HepG2 (cell line): ENCODE results near the gene DIPK1B. TPM values are rescaled to one million over a fixed set of nuclear protein-coding genes. Genes with fewer than 3 reads are reported as not detected.
A peak's percentile ranks its signal among the peaks of the same experiment; 100 is the strongest.

ENCODE experiments used
- ATF1 ChIP-seq: IDR thresholded peaks from 2 replicates; pipeline ENCODE4 v1.6.1; 2016; ENCODE audit warnings: mild to moderate bottlenecking, control low read depth
- ATRX ChIP-seq: sonication (generic); formaldehyde crosslinking; IDR thresholded peaks from 2 replicates; pipeline ENCODE4 v1.4.0; 2020; ENCODE audit warnings: missing genetic modification reagents, borderline replicate concordance
- BHLHE40 ChIP-seq: IDR thresholded peaks from 2 replicates; pipeline ENCODE4 v1.6.1; 2011; ENCODE audit warnings: low read length, improper control_type of control experiment
- EHMT2 ChIP-seq: fragments of 200-600 bp; sonication (generic); IDR thresholded peaks from 2 replicates; pipeline ENCODE4 v1.7.0; 2017; ENCODE audit warnings: antibody characterized with exemption, low read depth, low read length, borderline replicate concordance
- GTF3A ChIP-seq: sonication (generic); formaldehyde crosslinking; conservative IDR thresholded peaks from 2 replicates; pipeline ENCODE4 v1.4.0; 2020; ENCODE audit warnings: mild to moderate bottlenecking, missing genetic modification reagents
- HIVEP1 ChIP-seq: sonication (generic); formaldehyde crosslinking; IDR thresholded peaks from 2 replicates; pipeline ENCODE4 v1.4.0; 2020; ENCODE audit warnings: mild to moderate bottlenecking, missing genetic modification reagents
- MZF1 ChIP-seq: sonication (generic); formaldehyde crosslinking; IDR thresholded peaks from 2 replicates; pipeline ENCODE4 v1.8.1; 2023; ENCODE audit warnings: mild to moderate bottlenecking, missing genetic modification reagents, borderline replicate concordance
- NFE2L2 ChIP-seq: fragments of 150-350 bp; IDR thresholded peaks from 2 replicates; pipeline ENCODE4 v1.6.1; 2014; ENCODE audit warnings: low read length
- RELA ChIP-seq: sonication (generic); formaldehyde crosslinking; IDR thresholded peaks from 2 replicates; pipeline ENCODE4 v1.4.0; 2020; ENCODE audit warnings: missing genetic modification reagents
- SNRNP70 ChIP-seq: fragments of 200-400 bp; formaldehyde crosslinking; IDR thresholded peaks from 2 replicates; pipeline ENCODE4 v1.6.1; 2017; ENCODE audit warnings: mild to moderate bottlenecking, low read depth, low read length, moderate library complexity
- TBL1XR1 ChIP-seq: fragments of 150-350 bp; IDR thresholded peaks from 2 replicates; pipeline ENCODE4 v1.6.1; 2014; ENCODE audit warnings: borderline replicate concordance, low read length; ENCODE audit not compliant: partially characterized antibody
- TEAD2 ChIP-seq: sonication (generic); formaldehyde crosslinking; IDR thresholded peaks from 2 replicates; pipeline ENCODE4 v1.9.0; 2021; ENCODE audit warnings: missing genetic modification reagents
- TSC22D2 ChIP-seq: sonication (generic); formaldehyde crosslinking; IDR thresholded peaks from 2 replicates; pipeline ENCODE4 v1.5.1; 2020; ENCODE audit warnings: missing genetic modification reagents, mild to moderate bottlenecking, borderline replicate concordance
- ZC3H4 ChIP-seq: sonication (generic); formaldehyde crosslinking; IDR thresholded peaks from 2 replicates; pipeline ENCODE4 v1.4.0; 2020; ENCODE audit warnings: missing genetic modification reagents, borderline replicate concordance
- ZFP90 ChIP-seq: sonication (generic); formaldehyde crosslinking; IDR thresholded peaks from 2 replicates; pipeline ENCODE4 v1.8.0; 2022; ENCODE audit warnings: missing genetic modification reagents, mild to moderate bottlenecking, inconsistent platforms, borderline replicate concordance
- ZNF3 ChIP-seq: IDR thresholded peaks from 2 replicates; pipeline ENCODE4 v1.7.0; 2017; ENCODE audit warnings: inconsistent platforms
- ZNF431 ChIP-seq: sonication (generic); formaldehyde crosslinking; IDR thresholded peaks from 2 replicates; pipeline ENCODE4 v1.9.0; 2022; ENCODE audit warnings: missing genetic modification reagents, low read depth, mild to moderate bottlenecking, borderline replicate concordance
- ZNF563 ChIP-seq: sonication (generic); formaldehyde crosslinking; IDR thresholded peaks from 2 replicates; pipeline ENCODE4 v1.8.0; 2022; ENCODE audit warnings: mild to moderate bottlenecking, moderate library complexity, missing genetic modification reagents
- ZNF607 ChIP-seq: sonication (generic); formaldehyde crosslinking; IDR thresholded peaks from 2 replicates; pipeline ENCODE4 v1.5.1; 2020; ENCODE audit warnings: missing genetic modification reagents, mild to moderate bottlenecking, borderline replicate concordance
- ZNF619 ChIP-seq: sonication (generic); formaldehyde crosslinking; IDR thresholded peaks from 2 replicates; pipeline ENCODE4 v1.4.0; 2020; ENCODE audit warnings: mild to moderate bottlenecking, missing genetic modification reagents
- polyA plus RNA-seq, 8 experiments: library from polyadenylated mRNA; depleted of rRNA in 3 of 8; stranded (reverse) in 7 of 8; unstranded in 1 of 8; fragments of >200 nt; fragmentation: Illumina TruSeq in 4 of 8; extraction: Trizol in 4 of 8; gene quantifications; 2 replicates each; pipeline versions ENCODE4 v1.2.1 to v1.2.3, GENCODE V29; 2011 to 2016; ENCODE audit warnings: low read depth in 4 of 8, missing spikeins in 1 of 8, mixed read lengths in 1 of 8; ENCODE audit not compliant: insufficient read depth in 1 of 8
- total RNA-seq, 5 experiments: library from RNA; depleted of rRNA; stranded (reverse); fragments of >200 nt; fragmentation: Illumina TruSeq; extraction: Trizol; gene quantifications; 2 replicates each; pipeline ENCODE4 v1.2.3, GENCODE V29; 2016; ENCODE audit warnings: low read depth in 1 of 5
- TF ChIP-seq, protein P1 (sequence below): sonication (generic); formaldehyde crosslinking; IDR thresholded peaks from 2 replicates; pipeline ENCODE4 v1.8.0; 2022; ENCODE audit warnings: missing genetic modification reagents, low read depth, mild to moderate bottlenecking, borderline replicate concordance
- TF ChIP-seq, protein P2 (sequence below): sonication (generic); formaldehyde crosslinking; IDR thresholded peaks from 2 replicates; pipeline ENCODE4 v1.5.0; 2020; ENCODE audit warnings: mild to moderate bottlenecking, missing genetic modification reagents
- TF ChIP-seq, protein P3 (sequence below): sonication (generic); formaldehyde crosslinking; IDR thresholded peaks from 2 replicates; pipeline ENCODE4 v1.5.0; 2020; ENCODE audit warnings: missing genetic modification reagents, mild to moderate bottlenecking, borderline replicate concordance
- TF ChIP-seq, protein P4 (sequence below): sonication (generic); formaldehyde crosslinking; IDR thresholded peaks from 2 replicates; pipeline ENCODE4 v1.4.0; 2020; ENCODE audit warnings: missing genetic modification reagents
- TF ChIP-seq, protein P5 (sequence below): sonication (generic); formaldehyde crosslinking; IDR thresholded peaks from 2 replicates; pipeline ENCODE4 v1.4.0; 2020; ENCODE audit warnings: missing genetic modification reagents, mild to moderate bottlenecking, borderline replicate concordance

The DIPK1B gene
- total and polyA plus RNA-seq, 2 of the 13 experiments (the other 11 are each of a cell fraction or from before 2014, with no cell fraction given), result 0.18 to 3.9 TPM

DNA sequence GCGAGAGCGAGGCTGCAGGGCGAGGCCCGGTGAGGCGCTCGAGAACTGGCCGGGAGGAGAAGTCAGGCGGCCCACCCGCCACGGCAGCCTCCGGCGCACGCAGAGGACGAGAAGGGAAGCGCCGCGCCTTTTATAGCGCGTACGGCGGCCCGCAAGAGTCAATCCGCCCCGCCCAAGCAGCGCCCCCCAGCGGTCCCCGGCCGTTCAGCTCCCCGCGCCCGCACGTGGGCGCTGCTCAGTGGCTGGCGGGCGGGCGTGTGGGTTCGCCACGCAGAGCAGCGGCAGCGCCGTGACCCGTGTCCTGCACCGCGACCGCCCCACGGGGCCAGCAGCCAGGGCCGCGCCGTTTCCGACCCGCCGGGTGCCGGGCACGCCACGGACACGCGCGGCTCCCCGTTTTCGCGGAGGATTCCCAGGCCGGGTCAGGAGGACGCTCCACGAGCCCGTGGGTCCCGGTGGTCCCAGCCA is 15.7 kb downstream of the DIPK1B start (continued):
- TF ChIP-seq BHLHE40 (peak; percentile 86), ZNF563 (CRISPR knock-in tag) (peak; percentile 84; the same call in 1 of the 2 replicates), TEAD2 (CRISPR knock-in tag) (peak; percentile 53; the same call in 1 of the 2 replicates), TSC22D2 (CRISPR knock-in tag) (peak; percentile 88; the same call in 1 of the 2 replicates), ZNF619 (no peak), SNRNP70 (no peak), ZNF431 (CRISPR knock-in tag) (no peak), RELA (no peak), ZNF607 (CRISPR knock-in tag) (peak; percentile 90), ATRX (no peak), NFE2L2 (no peak), GTF3A (CRISPR knock-in tag) (no peak), TBL1XR1 (peak; percentile 70), HIVEP1 (no peak), ZFP90 (CRISPR knock-in tag) (peak; percentile 90), ATF1 (CRISPR knock-in tag) (no peak), EHMT2 (no peak), MZF1 (no peak), ZNF3 (CRISPR knock-in tag) (no peak), ZC3H4 (CRISPR knock-in tag) (no peak)
- TF ChIP-seq, protein P1, sequence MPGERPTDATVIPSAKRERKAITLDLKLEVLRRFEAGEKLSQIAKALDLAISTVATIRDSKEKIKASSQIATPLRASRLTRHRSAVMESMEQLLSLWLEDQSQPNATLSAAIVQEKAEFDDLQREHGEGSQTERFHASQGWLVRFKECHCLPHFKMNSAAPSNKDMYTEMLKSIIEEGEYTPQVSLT (CRISPR knock-in tag), result no peak; the same call in 1 of the 2 replicates
- TF ChIP-seq, protein P2, sequence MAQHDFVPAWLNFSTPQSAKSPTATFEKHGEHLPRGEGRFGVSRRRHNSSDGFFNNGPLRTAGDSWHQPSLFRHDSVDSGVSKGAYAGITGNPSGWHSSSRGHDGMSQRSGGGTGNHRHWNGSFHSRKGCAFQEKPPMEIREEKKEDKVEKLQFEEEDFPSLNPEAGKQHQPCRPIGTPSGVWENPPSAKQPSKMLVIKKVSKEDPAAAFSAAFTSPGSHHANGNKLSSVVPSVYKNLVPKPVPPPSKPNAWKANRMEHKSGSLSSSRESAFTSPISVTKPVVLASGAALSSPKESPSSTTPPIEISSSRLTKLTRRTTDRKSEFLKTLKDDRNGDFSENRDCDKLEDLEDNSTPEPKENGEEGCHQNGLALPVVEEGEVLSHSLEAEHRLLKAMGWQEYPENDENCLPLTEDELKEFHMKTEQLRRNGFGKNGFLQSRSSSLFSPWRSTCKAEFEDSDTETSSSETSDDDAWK, result no peak
- TF ChIP-seq, protein P3, sequence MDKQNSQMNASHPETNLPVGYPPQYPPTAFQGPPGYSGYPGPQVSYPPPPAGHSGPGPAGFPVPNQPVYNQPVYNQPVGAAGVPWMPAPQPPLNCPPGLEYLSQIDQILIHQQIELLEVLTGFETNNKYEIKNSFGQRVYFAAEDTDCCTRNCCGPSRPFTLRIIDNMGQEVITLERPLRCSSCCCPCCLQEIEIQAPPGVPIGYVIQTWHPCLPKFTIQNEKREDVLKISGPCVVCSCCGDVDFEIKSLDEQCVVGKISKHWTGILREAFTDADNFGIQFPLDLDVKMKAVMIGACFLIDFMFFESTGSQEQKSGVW (CRISPR knock-in tag), result no peak
- TF ChIP-seq, protein P4, sequence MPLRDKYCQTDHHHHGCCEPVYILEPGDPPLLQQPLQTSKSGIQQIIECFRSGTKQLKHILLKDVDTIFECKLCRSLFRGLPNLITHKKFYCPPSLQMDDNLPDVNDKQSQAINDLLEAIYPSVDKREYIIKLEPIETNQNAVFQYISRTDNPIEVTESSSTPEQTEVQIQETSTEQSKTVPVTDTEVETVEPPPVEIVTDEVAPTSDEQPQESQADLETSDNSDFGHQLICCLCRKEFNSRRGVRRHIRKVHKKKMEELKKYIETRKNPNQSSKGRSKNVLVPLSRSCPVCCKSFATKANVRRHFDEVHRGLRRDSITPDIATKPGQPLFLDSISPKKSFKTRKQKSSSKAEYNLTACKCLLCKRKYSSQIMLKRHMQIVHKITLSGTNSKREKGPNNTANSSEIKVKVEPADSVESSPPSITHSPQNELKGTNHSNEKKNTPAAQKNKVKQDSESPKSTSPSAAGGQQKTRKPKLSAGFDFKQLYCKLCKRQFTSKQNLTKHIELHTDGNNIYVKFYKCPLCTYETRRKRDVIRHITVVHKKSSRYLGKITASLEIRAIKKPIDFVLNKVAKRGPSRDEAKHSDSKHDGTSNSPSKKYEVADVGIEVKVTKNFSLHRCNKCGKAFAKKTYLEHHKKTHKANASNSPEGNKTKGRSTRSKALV (CRISPR knock-in tag), result peak; percentile 68
- TF ChIP-seq, protein P5, sequence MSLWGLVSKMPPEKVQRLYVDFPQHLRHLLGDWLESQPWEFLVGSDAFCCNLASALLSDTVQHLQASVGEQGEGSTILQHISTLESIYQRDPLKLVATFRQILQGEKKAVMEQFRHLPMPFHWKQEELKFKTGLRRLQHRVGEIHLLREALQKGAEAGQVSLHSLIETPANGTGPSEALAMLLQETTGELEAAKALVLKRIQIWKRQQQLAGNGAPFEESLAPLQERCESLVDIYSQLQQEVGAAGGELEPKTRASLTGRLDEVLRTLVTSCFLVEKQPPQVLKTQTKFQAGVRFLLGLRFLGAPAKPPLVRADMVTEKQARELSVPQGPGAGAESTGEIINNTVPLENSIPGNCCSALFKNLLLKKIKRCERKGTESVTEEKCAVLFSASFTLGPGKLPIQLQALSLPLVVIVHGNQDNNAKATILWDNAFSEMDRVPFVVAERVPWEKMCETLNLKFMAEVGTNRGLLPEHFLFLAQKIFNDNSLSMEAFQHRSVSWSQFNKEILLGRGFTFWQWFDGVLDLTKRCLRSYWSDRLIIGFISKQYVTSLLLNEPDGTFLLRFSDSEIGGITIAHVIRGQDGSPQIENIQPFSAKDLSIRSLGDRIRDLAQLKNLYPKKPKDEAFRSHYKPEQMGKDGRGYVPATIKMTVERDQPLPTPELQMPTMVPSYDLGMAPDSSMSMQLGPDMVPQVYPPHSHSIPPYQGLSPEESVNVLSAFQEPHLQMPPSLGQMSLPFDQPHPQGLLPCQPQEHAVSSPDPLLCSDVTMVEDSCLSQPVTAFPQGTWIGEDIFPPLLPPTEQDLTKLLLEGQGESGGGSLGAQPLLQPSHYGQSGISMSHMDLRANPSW, result no peak
